ENCODE data around the gene IMMT.

DNA sequence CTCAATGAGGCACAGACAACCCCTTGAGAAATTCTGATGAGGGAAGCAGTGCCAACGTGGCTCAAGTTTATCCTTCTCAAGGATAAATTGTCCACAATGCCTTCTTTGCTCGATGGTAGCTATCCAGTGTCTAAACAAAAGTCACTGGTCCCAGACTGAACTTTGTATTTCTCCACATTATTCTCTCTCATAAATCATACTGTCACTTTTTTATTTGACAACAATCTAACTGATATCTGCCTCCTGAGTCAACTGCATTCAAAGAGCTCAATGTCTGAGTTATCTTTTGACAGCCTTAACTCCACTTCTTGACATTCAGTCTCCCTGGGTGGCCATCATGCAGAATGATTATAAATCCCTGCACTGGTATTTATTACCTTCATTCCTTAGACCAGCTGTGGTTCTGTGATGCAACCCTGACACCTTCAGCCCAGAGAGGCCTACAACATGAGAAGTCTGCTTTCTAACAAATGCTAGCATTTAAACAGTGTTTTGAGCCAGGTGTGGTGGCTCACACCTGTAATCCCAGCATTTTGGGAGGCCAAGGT, 38.2 kb downstream of the IMMT start:
- TF ChIP-seq CTCF (IDR thresholded peaks at IDR 0.05) (no peak), EZH2 (IDR thresholded peaks at IDR 0.05) (no peak), EZH2phosphoT487 (IDR thresholded peaks at IDR 0.05) (no peak)

All from neural progenitor cell (in vitro differentiated cells).